H1 (cell line): Measurements from ENCODE around the gene KRT32. TPM values are rescaled to one million over a fixed set of nuclear protein-coding genes. Genes with fewer than 3 reads are reported as not detected.

ENCODE experiments used
- CTCF ChIA-PET: fragments of 300-600 bp; sonication (Branson Sonifier 250); formaldehyde crosslinking; loops from one replicate; lab custom pipeline; 2021; ENCODE audit not compliant: partially characterized antibody; lab: Charles Lee
- POLR2A ChIA-PET: fragments of 300-600 bp; sonication (Branson Sonifier 250); formaldehyde crosslinking; loops from one replicate; lab custom pipeline; 2021; ENCODE audit warnings: inconsistent platforms; ENCODE audit not compliant: partially characterized antibody; lab: Charles Lee
- DNase-seq, 2 experiments: peaks; one replicate each; pipeline versions ENCODE4 v3.0.0 to v3.0.0-alpha.2; 2010 to 2022; ENCODE audit warnings: low spot score in 2 of 2, low read depth in 1 of 2, mixed read lengths in 1 of 2
- FAIRE-seq: peaks from 2 replicates; lab custom pipeline; 2011; peaks lifted over from hg19 to GRCh38; lab: Jason Lieb, UNC
- H2AFZ ChIP-seq: 2 replicates; pipeline ENCODE4 v1.8.1; 2012; ENCODE audit warnings: low read length, inconsistent platforms
- H2AK5ac ChIP-seq: 2 replicates; pipeline ENCODE4 v1.6.1; 2013; ENCODE audit warnings: low read depth, low read length
- H2BK120ac ChIP-seq: replicated peaks from 2 replicates; pipeline ENCODE3; 2013; ENCODE audit warnings: low read depth, low read length, inconsistent platforms
- H2BK12ac ChIP-seq: 2 replicates; pipeline ENCODE4 v1.6.1; 2013; ENCODE audit warnings: low read depth, low read length
- H2BK15ac ChIP-seq: 2 replicates; pipeline ENCODE4 v1.6.1; 2013; ENCODE audit warnings: low read length
- H2BK20ac ChIP-seq: 2 replicates; pipeline ENCODE4 v1.6.1; 2013; ENCODE audit warnings: low read length
- H2BK5ac ChIP-seq: 2 replicates; pipeline ENCODE4 v1.6.1; 2013; ENCODE audit warnings: low read depth, low read length
- H3K14ac ChIP-seq: 2 replicates; pipeline ENCODE4 v1.6.1; 2013; ENCODE audit warnings: inconsistent platforms; ENCODE audit not compliant: insufficient read length
- H3K18ac ChIP-seq: 2 replicates; pipeline ENCODE4 v1.6.1; 2013; ENCODE audit warnings: low read length; ENCODE audit errors: extremely low read depth
- H3K23ac ChIP-seq: 2 replicates; pipeline ENCODE4 v1.6.1; 2013; ENCODE audit warnings: inconsistent platforms; ENCODE audit not compliant: insufficient read length
- H3K23me2 ChIP-seq: 2 replicates; pipeline ENCODE4 v1.6.1; 2013; ENCODE audit warnings: low read depth, low read length
- H3K27ac ChIP-seq: 2 replicates; pipeline ENCODE4 v1.6.1; 2011; ENCODE audit warnings: low read depth, low read length, inconsistent platforms
- H3K27me3 ChIP-seq, 4 experiments: replicated peaks in 1 of 4; 1 replicate in 1 of 4; 2 replicates in 3 of 4; pipeline versions ENCODE4 v1.6.1 to v1.8.1; 2011 to 2013; ENCODE audit warnings: low read length in 3 of 4, mild to moderate bottlenecking in 3 of 4, inconsistent platforms in 2 of 4, mixed read lengths in 2 of 4, moderate library complexity in 1 of 4; ENCODE audit not compliant: control insufficient read depth in 3 of 4, insufficient read depth in 3 of 4; ENCODE audit errors: extremely low read depth in 1 of 4
- H3K36me3 ChIP-seq, 4 experiments: 2 replicates each; pipeline versions ENCODE4 v1.6.1 to v1.8.1; 2011 to 2013; ENCODE audit warnings: mild to moderate bottlenecking in 4 of 4, low read length in 3 of 4, moderate library complexity in 2 of 4, control low read depth in 1 of 4, inconsistent platforms in 1 of 4; ENCODE audit not compliant: insufficient read depth in 4 of 4, control insufficient read depth in 2 of 4
- H3K4ac ChIP-seq: replicated peaks from 2 replicates; pipeline ENCODE3; 2013; ENCODE audit warnings: low read length, low read depth, mixed read lengths, inconsistent platforms; ENCODE audit not compliant: insufficient read length
- H3K4me1 ChIP-seq, 4 experiments: replicated peaks in 1 of 4; 1 replicate in 1 of 4; 2 replicates in 3 of 4; pipeline versions ENCODE4 v1.6.1 to v1.8.1; 2011 to 2013; ENCODE audit warnings: low read length in 3 of 4, inconsistent platforms in 2 of 4, mixed read lengths in 1 of 4; ENCODE audit not compliant: insufficient read depth in 4 of 4, control insufficient read depth in 3 of 4
- H3K4me2 ChIP-seq, 2 experiments: 2 replicates each; pipeline versions ENCODE4 v1.6.1 to v1.8.1; 2011 to 2013; ENCODE audit warnings: low read depth in 2 of 2, low read length in 2 of 2, control low read depth in 1 of 2, inconsistent platforms in 1 of 2, mild to moderate bottlenecking in 1 of 2; ENCODE audit not compliant: insufficient read depth in 1 of 2
- H3K4me3 ChIP-seq, 4 experiments: fragments of 200-600, 300-600 bp in 1 of 4; sonication (generic), shearing (Covaris generic), sonication (Bioruptor Twin) in 1 of 4; 2 replicates each; pipeline versions ENCODE4 v1.5.1 to v1.8.1; 2011 to 2016; ENCODE audit warnings: low read length in 4 of 4, low read depth in 3 of 4, control low read depth in 2 of 4, inconsistent platforms in 2 of 4, mild to moderate bottlenecking in 2 of 4, mixed read lengths in 1 of 4, moderate library complexity in 1 of 4; ENCODE audit not compliant: insufficient read depth in 2 of 4; ENCODE audit errors: extremely low read depth in 1 of 4
- H3K56ac ChIP-seq: replicated peaks from 2 replicates; pipeline ENCODE3; 2013; ENCODE audit warnings: low read depth, mild to moderate bottlenecking, mixed read lengths, low read length, inconsistent platforms; ENCODE audit not compliant: insufficient read length
- H3K79me1 ChIP-seq: 2 replicates; pipeline ENCODE4 v1.6.1; 2013; ENCODE audit warnings: low read depth, low read length, control low read depth
- H3K79me2 ChIP-seq, 2 experiments: 2 replicates each; pipeline versions ENCODE4 v1.6.1 to v1.8.1; 2012 to 2013; ENCODE audit warnings: low read length in 2 of 2, mild to moderate bottlenecking in 2 of 2, inconsistent platforms in 1 of 2; ENCODE audit not compliant: insufficient read depth in 2 of 2, control insufficient read depth in 1 of 2
- H3K9ac ChIP-seq, 4 experiments: replicated peaks in 1 of 4; 1 replicate in 1 of 4; 2 replicates in 3 of 4; pipeline versions ENCODE4 v1.6.1 to v1.8.1; 2011 to 2013; ENCODE audit warnings: low read depth in 3 of 4, low read length in 3 of 4, control low read depth in 2 of 4, mild to moderate bottlenecking in 2 of 4, moderate library complexity in 2 of 4, inconsistent platforms in 1 of 4; ENCODE audit errors: extremely low read depth in 1 of 4
- H3K9me3 ChIP-seq, 2 experiments: 2 replicates each; pipeline versions ENCODE4 v1.6.1 to v1.8.1; 2012 to 2013; ENCODE audit warnings: mild to moderate bottlenecking in 2 of 2, moderate library complexity in 2 of 2, control low read depth in 1 of 2, inconsistent platforms in 1 of 2, low read depth in 1 of 2, low read length in 1 of 2, mixed read lengths in 1 of 2; ENCODE audit not compliant: insufficient read depth in 2 of 2
- H4K20me1 ChIP-seq, 2 experiments: replicated peaks in 1 of 2; 2 replicates each; pipeline versions ENCODE3 to v1.8.1; 2011 to 2013; ENCODE audit warnings: inconsistent platforms in 2 of 2, low read length in 2 of 2, mild to moderate bottlenecking in 1 of 2; ENCODE audit not compliant: insufficient read depth in 2 of 2, control insufficient read depth in 1 of 2
- H4K5ac ChIP-seq: 2 replicates; pipeline ENCODE4 v1.6.1; 2013; ENCODE audit warnings: low read length, low read depth, mixed read lengths, inconsistent platforms; ENCODE audit not compliant: insufficient read length
- H4K8ac ChIP-seq: 2 replicates; pipeline ENCODE4 v1.8.0; 2013; ENCODE audit warnings: mild to moderate bottlenecking, moderate library complexity, low read length, inconsistent platforms; ENCODE audit not compliant: insufficient read depth; ENCODE audit errors: extremely low read depth
- H4K91ac ChIP-seq: replicated peaks from 2 replicates; pipeline ENCODE3; 2013; ENCODE audit warnings: low read length, mixed read lengths, inconsistent platforms; ENCODE audit not compliant: insufficient read length
- USF2 ChIP-seq: IDR thresholded peaks from 2 replicates; pipeline ENCODE4 v1.6.1; 2011; ENCODE audit warnings: low read length, improper control_type of control experiment
- WGBS, 2 experiments: shearing (Covaris generic) in 1 of 2; methylation state at CpG; one replicate each; pipeline versions ENCODE4 v1.1.6 to v1.1.7; 2013 to 2015; ENCODE audit warnings: low lambda C conversion rate in 2 of 2, mixed read lengths in 2 of 2, inconsistent platforms in 1 of 2, low coverage in 1 of 2, missing lambda C conversion rate in 1 of 2; ENCODE audit not compliant: insufficient replicate concordance in 2 of 2, insufficient coverage in 1 of 2, insufficient read length in 1 of 2; ENCODE audit errors: extremely low coverage in 1 of 2, missing lambda C conversion rate in 1 of 2; 5-methylcytosine and 5-hydroxymethylcytosine counted together
- polyA plus RNA-seq, 7 experiments: library from polyadenylated mRNA; depleted of rRNA in 3 of 7; stranded (reverse) in 5 of 7; unstranded in 2 of 7; fragments of >200 nt in 5 of 7; fragments of 200-250 nt in 2 of 7; gene quantifications; 1 replicate in 5 of 7; 2 replicates in 1 of 7; 4 replicates in 1 of 7; pipeline versions ENCODE4 v1.2.1 to v1.2.3, GENCODE V29; 2011 to 2013; ENCODE audit warnings: missing spikeins in 2 of 7, mixed read lengths in 2 of 7
- total RNA-seq: library from RNA; stranded (reverse); fragmentation: NEBNext Ultra II Directional; extraction: Animal tissue kit (Norgen Biotek cat#: 25700); gene quantifications from 2 replicates; pipeline ENCODE4 v1.2.1, GENCODE V29; 2021

The KRT32 gene
- total and polyA plus RNA-seq, 2 of the 8 experiments (the other 6 are each of a cell fraction or from before 2014, with no cell fraction given): not detected

GRCh38 chr17:41486316-41486715 lies 19.1 kb upstream of the KRT32 start:
- no peak overlapping the region for H4K5ac ChIP-seq
- WGBS, 2 experiments: 95% methylated on average over 13 of the region's 13 CpGs; no CpG with 5 or more reads in 1 of the 2 experiments
- no peak overlapping the region for H3K4ac ChIP-seq
- no peak overlapping the region for H3K27ac ChIP-seq
- peaks cover 0 to 12% (median 6%) of the 10 kb centered on the region in 4 experiments; a peak in 6 of 7 replicates for H3K27me3 ChIP-seq
- no peak overlapping the region for H2BK15ac ChIP-seq
- no peaks in the 10 kb centered on the region for H3K79me2 ChIP-seq
- no peak overlapping the region for H2BK12ac ChIP-seq
- H3K14ac ChIP-seq: no peak overlapping the region
- H2BK5ac ChIP-seq: no peak overlapping the region
- H3K9me3 ChIP-seq: no peaks in the 10 kb centered on the region
- no peaks in the 10 kb centered on the region for H3K79me1 ChIP-seq
- H3K4me2 ChIP-seq: no peak overlapping the region
- no peaks in the 10 kb centered on the region; a peak in 2 of 7 replicates for H3K4me1 ChIP-seq
- FAIRE-seq (no peak), DNase-seq (no peak)
- ChIA-PET CTCF (interaction anchor here (0.6 to 33.9 kb wide), 34 partner anchors 7 to 883 kb away, joined by 3 to 427 read pairs (median 4); partner anchors contain the start of genes KRT13, KRT15, KRT33B and KRT36), POLR2A (interaction anchor here (0.8 to 1.4 kb wide), 2 partner anchors 42 to 48 kb away, joined by 3 to 9 read pairs; partner anchors contain the start of gene KRT19)
- H2AK5ac ChIP-seq: no peak overlapping the region
- H3K36me3 ChIP-seq: no peaks in the 10 kb centered on the region
- no peak overlapping the region for H4K8ac ChIP-seq
- H3K18ac ChIP-seq: no peak overlapping the region
- H2BK20ac ChIP-seq: no peak overlapping the region
- no peak overlapping the region for H3K4me3 ChIP-seq
- H2BK120ac ChIP-seq: no peak overlapping the region
- no peaks in the 10 kb centered on the region for H3K23me2 ChIP-seq
- no peaks in the 10 kb centered on the region for H4K20me1 ChIP-seq
- no peak overlapping the region for H3K56ac ChIP-seq
- no peak for TF ChIP-seq USF2
- H3K23ac ChIP-seq: no peak overlapping the region
- H3K9ac ChIP-seq: no peak overlapping the region
- H2AFZ ChIP-seq: no peak overlapping the region
- no peak overlapping the region for H4K91ac ChIP-seq
